Activated CD4-positive, alpha-beta memory T cell treated with anti-CD3 and anti-CD28 coated beads for 36 hours (primary cell): Measurements from ENCODE around the gene TMEM37. TPM values are rescaled to one million over a fixed set of nuclear protein-coding genes. Genes with fewer than 3 reads are reported as not detected.

Experiments used
- CTCF ChIA-PET: fragments of 350-600 bp; sonication (Branson Sonifier 250); formaldehyde crosslinking; loops from one replicate; lab custom pipeline; 2021; ENCODE audit warnings: antibody characterized with exemption, inconsistent platforms; lab: Charles Lee
- POLR2A ChIA-PET: fragments of 350-600 bp; sonication (Branson Sonifier 250); formaldehyde crosslinking; loops from one replicate; lab custom pipeline; 2021; ENCODE audit warnings: antibody characterized with exemption; lab: Charles Lee
- DNase-seq: peaks from one replicate; pipeline ENCODE4 v3.0.0-alpha.2; 2020
- H3K27ac Mint-ChIP-seq: one replicate; pipeline ENCODE4 v1.8.0; 2021; ENCODE audit warnings: mixed read lengths
- H3K27me3 Mint-ChIP-seq: one replicate; pipeline ENCODE4 v1.8.0; 2021; ENCODE audit warnings: mixed read lengths
- H3K36me3 Mint-ChIP-seq: one replicate; pipeline ENCODE4 v1.8.0; 2021; ENCODE audit warnings: mixed read lengths
- H3K4me1 Mint-ChIP-seq: one replicate; pipeline ENCODE4 v1.8.0; 2021; ENCODE audit warnings: low read depth, mixed read lengths
- H3K4me3 Mint-ChIP-seq: one replicate; pipeline ENCODE4 v1.8.0; 2021; ENCODE audit warnings: mild to moderate bottlenecking, mixed read lengths
- H3K9me3 Mint-ChIP-seq: one replicate; pipeline ENCODE4 v1.8.0; 2021; ENCODE audit warnings: mixed read lengths
- intact Hi-C: fragments of 100-400 bp; cut with micrococcal nuclease; formaldehyde crosslinking; loops from one replicate; pipeline ENCODE4 v1.15.1; 2023
- total RNA-seq, 2 experiments: library from RNA; stranded (reverse); gene quantifications; one replicate each; pipeline ENCODE4 v1.2.3, GENCODE V29; 2021

The TMEM37 gene
- total RNA-seq, 2 experiments from 2014 or later, result not detected

DNA sequence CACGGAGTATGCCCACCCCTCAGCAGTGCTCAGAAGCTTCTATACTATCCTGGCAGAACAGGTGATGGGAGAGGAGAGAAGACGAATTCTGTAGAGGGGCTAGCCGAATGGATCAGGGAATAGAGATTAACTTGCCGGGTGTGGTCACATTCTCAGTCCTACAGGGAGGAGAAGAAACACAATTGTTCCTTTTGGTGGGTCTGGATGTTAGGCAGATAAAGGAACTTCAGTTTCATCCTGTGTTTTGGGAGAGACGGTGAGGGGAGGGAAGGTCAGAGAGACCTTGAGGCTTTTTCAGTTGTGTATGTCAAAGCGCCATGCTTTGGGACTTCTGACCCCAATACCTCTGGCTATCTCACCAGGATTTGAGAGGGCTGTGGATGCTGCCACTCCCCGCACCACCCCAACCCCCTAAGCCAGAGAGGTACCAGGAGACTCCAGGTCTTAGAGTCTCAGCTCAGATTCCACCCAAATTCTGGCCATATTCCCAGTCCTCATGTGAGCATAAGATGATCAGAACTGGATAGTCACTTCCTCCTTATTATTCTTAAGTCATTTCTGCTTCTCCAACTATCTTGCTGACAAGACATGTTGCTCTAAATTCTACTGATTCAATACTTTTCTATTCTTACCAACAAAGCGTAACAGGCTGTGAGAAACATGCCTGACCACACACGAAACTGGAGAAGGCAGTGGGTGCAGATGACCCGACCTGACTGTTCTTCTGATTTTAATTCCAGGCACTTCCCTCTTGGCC lies 2.3 kb upstream of the TMEM37 start:
- POLR2A ChIA-PET, result no interaction called here
- Mint-ChIP-seq H3K4me1 (peaks cover 5% of the 10 kb centered on the region), H3K4me3 (no peak overlapping the region), H3K36me3 (no peaks in the 10 kb centered on the region), H3K27ac (no peak overlapping the region), H3K9me3 (no peaks in the 10 kb centered on the region), H3K27me3 (peaks cover 65% of the 10 kb centered on the region)
- intact Hi-C loops, result no loop called here
- DNase-seq, result no peak
- CTCF ChIA-PET, result no interaction called here

DNA sequence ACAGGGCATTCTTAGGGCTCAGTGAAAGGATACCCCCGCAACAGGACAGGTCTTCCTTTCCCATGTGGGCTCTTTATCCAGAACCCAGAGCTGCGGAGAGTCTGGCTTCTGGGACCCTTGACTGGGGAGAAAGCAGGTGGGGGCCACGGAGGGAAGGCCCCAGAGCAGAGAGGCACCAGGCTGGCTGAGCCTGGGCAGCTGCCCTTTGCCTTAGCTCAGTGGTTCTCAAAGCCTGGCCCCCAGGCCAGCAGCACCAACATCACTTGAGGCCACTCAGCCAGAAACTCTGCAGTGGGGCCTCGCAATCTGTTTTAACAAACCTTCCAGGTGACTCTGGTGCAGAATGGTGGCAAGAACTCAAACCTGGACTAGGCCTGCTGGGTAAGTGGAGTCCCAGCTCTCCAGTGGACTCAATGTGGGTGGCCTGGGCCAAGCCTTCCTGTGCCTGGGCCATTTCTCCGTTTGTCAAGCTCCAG lies 1.6 kb upstream of the TMEM37 start:
- no peak for DNase-seq
- POLR2A ChIA-PET, result no interaction called here
- Mint-ChIP-seq H3K9me3 (no peaks in the 10 kb centered on the region), H3K27ac (no peak overlapping the region), H3K27me3 (peaks cover 62% of the 10 kb centered on the region), H3K36me3 (no peaks in the 10 kb centered on the region), H3K4me3 (no peak overlapping the region), H3K4me1 (peaks cover 5% of the 10 kb centered on the region)
- intact Hi-C loops, result no loop called here
- CTCF ChIA-PET, result no interaction called here

DNA sequence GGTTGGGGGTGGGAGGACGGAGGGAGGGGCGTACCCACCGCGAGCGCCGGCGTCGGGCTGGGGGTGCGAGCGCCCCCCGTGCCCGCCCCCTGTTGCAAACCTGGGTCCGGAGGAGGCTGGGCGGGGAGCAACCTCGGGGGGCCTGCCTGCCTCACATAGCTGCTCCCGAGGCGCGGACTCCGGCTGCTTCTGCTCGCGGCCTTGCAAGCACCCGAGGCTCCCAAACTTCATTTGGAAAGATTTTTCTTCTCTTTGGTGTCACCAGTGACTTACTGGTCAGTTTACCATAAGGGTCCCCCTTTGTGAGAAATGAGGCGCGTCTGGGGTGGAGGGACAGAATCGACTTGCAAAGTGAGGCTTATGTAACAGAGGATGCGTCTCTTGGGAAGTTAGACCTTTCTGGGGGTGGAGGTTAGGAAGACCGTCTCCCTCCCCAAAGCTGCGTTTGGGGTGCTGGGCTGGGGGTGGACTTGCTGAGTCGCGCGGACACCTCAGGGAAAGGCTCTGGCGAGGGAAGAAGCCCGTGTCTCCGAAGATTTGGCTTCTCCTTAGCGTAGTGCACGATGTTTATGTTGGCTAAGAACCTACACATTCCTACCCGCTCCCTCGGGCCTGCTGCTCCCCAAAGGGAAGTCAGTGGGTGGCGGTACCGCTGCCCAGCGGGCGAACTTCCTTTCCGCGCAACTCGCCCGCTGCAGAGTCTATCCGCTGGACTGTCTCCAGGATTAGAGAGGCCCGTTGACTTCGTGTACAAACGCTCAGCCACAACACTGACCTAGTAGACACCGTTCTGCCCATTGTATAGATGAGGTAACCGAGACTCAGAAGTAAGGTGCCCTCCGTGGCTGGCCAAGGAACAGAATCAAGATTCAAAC lies 559 bp downstream of the TMEM37 start:
- no peaks in the 10 kb centered on the region for H3K36me3 Mint-ChIP-seq
- no peak for DNase-seq
- POLR2A ChIA-PET, result no interaction called here
- peak overlapping the region; percentile 23 for H3K4me3 Mint-ChIP-seq
- peaks cover 52% of the 10 kb centered on the region for H3K27me3 Mint-ChIP-seq
- no peak overlapping the region for H3K27ac Mint-ChIP-seq
- no peaks in the 10 kb centered on the region for H3K9me3 Mint-ChIP-seq
- intact Hi-C loops, result no loop called here
- CTCF ChIA-PET, result no interaction called here
- peaks cover 5% of the 10 kb centered on the region for H3K4me1 Mint-ChIP-seq

DNA sequence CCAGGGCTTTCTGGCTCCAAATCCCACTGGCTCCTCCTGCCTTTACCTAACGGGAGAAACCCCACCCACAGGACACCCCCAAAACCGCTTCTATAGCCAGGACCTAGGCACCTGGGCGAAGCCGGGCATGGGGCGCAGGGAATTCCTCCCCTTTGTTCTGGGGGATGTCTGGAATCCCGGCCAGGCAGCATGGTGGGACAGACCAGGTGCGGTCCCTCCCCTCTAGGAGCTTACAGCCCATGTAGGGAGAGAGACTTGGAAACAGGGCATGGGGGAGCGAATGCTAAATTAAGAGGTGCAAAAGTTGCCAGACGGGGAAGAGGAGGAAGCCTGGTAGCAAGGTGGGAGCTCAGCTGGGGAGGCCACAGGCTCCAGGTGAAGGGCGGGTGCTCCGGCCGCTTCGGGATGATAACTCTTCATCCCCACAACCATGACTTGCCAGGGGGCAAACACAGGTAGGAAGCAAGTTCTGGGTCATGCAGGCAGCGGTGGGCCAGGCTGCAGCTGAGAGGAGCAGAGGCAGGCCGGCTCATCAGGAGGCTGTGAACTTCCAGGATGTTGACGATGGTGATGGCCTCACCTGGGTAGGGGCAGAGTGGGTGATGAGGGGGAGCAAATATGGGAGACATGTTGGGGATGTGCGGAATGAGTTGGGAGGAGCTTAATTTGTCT lies 1.3 kb downstream of the TMEM37 start:
- H3K4me3 Mint-ChIP-seq, result no peak overlapping the region
- ChIA-PET POLR2A (no interaction called here), CTCF (no interaction called here)
- DNase-seq, result no peak
- peak overlapping the region; percentile 36 for H3K27ac Mint-ChIP-seq
- H3K4me1 Mint-ChIP-seq, result peaks cover 5% of the 10 kb centered on the region
- intact Hi-C loops, result no loop called here
- no peaks in the 10 kb centered on the region for H3K9me3 Mint-ChIP-seq
- H3K36me3 Mint-ChIP-seq, result no peaks in the 10 kb centered on the region
- peaks cover 45% of the 10 kb centered on the region for H3K27me3 Mint-ChIP-seq

DNA sequence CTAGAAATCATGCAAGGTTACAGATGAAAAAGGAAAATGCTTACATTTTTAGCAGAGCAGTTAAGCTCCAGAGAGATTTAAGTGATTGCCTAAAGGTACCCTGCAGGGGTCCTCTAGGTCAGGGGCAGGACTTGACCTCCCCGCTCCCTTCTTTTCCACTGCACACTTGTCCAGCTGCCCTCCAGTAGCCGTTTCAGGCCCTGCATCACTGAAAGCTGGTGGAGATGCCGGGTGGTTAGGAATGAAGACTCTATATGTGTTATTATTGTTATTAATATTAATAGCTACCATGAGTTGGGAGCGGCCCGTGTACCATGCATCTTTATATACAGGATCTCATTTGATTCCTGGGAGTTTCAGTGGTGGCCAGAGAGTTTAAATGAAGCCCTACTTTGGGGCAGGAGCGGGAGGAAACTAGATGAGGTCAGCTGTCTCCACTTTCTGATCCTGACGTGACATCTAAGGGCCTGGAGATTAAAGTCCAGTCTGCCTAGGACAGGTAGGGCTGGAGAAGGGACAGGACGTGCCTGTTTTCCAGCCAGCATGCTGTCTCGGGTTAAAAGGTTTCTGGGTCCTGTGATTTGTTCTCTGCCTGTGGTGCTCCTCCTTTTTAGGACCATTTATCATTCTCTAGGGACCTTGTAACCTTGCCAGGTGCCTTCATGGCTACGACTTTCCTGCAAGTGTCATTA lies 2.1 kb downstream of the TMEM37 start:
- DNase-seq, result no peak
- peaks cover 38% of the 10 kb centered on the region for H3K27me3 Mint-ChIP-seq
- H3K36me3 Mint-ChIP-seq, result no peaks in the 10 kb centered on the region
- peaks cover 5% of the 10 kb centered on the region for H3K4me1 Mint-ChIP-seq
- intact Hi-C loops, result no loop called here
- no peak overlapping the region for H3K27ac Mint-ChIP-seq
- POLR2A ChIA-PET, result no interaction called here
- CTCF ChIA-PET, result no interaction called here
- H3K9me3 Mint-ChIP-seq, result no peaks in the 10 kb centered on the region
- H3K4me3 Mint-ChIP-seq, result no peak overlapping the region

DNA sequence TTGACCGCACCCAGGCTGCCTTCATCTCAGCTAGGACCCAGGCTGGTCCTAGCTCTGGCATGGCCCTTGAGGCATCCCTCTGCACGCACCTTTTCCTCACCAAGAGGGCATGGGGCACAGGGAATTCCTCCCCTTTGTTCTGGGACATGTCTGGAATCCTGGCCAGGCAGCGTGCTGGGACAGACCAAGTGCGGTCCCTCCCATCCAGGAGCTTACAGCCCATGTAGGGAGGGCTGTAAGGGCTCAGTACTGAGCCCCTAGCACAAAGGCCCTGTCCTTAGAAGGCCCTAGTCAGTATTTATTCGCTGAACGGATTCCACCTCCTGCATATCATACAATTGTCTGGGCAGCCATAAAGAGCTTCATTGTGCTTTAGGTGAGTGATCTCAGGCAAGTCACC lies 3.0 kb downstream of the TMEM37 start:
- Mint-ChIP-seq H3K36me3 (no peaks in the 10 kb centered on the region), H3K27me3 (peaks cover 34% of the 10 kb centered on the region), H3K4me3 (no peak overlapping the region), H3K4me1 (peaks cover 5% of the 10 kb centered on the region), H3K27ac (no peak overlapping the region), H3K9me3 (no peaks in the 10 kb centered on the region)
- intact Hi-C loops, result no loop called here
- no peak for DNase-seq
- ChIA-PET CTCF (no interaction called here), POLR2A (no interaction called here)

DNA sequence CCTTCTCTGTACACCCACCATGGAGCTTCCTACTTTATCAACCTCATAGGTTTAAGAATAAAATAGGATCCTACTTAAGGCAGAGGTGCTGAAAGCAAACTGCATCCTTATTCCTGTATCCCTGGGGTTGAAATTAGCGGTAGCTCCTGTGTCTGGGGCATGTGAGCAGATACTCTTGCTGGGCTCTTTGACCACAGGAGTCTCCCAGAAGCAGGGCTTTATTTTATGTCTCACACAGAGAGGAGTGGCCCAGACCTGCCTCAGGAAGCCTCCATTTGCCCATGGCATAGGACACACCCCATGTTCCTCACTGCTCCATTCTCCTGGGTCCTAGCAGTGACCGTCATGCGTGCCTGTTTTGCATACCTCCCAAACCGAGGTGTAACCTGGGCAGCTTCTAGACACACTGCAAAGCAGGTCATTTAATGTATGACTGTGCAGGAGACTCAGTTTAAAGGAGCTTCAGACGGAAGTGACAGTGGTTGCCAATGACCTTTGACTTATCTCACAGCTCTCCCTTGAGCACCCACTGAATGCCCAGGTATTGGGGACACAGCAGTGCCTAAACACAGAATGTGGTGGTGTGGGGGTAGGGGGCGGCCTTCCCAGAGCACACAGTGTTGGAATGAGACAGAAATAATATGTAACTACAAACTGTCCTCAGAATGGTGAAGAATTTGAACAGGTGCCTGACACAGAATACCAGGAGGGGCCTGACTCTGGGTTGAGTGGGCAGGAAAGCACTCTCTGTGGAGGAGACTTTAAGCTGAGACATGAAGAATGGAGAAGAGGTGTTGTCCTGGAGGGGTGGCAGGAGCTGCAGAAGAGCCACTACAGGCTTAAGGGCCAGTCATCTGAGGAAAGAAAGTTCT lies 3.7 kb downstream of the TMEM37 start:
- Mint-ChIP-seq H3K4me3 (no peak overlapping the region), H3K4me1 (peaks cover 5% of the 10 kb centered on the region), H3K27ac (no peak overlapping the region), H3K36me3 (no peaks in the 10 kb centered on the region), H3K27me3 (peaks cover 34% of the 10 kb centered on the region), H3K9me3 (no peaks in the 10 kb centered on the region)
- intact Hi-C loops, result no loop called here
- ChIA-PET POLR2A (no interaction called here), CTCF (no interaction called here)
- no peak for DNase-seq

DNA sequence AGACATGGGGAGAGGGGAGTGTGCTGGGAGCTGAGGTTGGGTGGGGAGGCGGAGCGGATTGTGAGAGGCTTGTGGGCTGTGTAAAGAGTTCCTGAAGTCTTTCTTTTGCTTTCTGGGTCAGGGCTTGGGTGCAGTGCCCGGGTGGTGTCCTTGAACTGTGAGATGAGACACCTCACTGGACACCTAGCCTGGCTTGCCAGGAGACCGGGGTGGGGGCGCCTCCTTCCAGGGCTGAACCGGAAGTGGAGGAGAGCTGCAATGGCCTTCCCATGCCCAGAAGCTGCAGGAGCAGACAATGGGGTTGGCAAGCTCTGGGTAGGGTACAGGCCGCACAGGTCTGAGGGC lies 4.3 kb downstream of the TMEM37 start:
- CTCF ChIA-PET, result no interaction called here
- POLR2A ChIA-PET, result no interaction called here
- Mint-ChIP-seq H3K9me3 (no peaks in the 10 kb centered on the region), H3K27me3 (peaks cover 29% of the 10 kb centered on the region), H3K4me1 (peaks cover 5% of the 10 kb centered on the region), H3K4me3 (no peak overlapping the region), H3K36me3 (no peaks in the 10 kb centered on the region), H3K27ac (no peak overlapping the region)
- intact Hi-C loops, result no loop called here
- DNase-seq, result no peak

DNA sequence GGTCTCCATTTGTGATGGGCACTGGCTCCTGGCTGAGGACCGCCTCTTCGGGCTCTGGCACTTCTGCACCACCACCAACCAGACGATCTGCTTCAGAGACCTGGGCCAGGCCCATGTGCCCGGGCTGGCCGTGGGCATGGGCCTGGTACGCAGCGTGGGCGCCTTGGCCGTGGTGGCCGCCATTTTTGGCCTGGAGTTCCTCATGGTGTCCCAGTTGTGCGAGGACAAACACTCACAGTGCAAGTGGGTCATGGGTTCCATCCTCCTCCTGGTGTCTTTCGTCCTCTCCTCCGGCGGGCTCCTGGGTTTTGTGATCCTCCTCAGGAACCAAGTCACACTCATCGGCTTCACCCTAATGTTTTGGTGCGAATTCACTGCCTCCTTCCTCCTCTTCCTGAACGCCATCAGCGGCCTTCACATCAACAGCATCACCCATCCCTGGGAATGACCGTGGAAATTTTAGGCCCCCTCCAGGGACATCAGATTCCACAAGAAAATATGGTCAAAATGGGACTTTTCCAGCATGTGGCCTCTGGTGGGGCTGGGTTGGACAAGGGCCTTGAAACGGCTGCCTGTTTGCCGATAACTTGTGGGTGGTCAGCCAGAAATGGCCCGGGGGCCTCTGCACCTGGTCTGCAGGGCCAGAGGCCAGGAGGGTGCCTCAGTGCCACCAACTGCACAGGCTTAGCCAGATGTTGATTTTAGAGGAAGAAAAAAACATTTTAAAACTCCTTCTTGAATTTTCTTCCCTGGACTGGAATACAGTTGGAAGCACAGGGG lies 5.5 kb downstream of the TMEM37 start:
- Mint-ChIP-seq H3K27me3 (peaks cover 23% of the 10 kb centered on the region), H3K9me3 (no peaks in the 10 kb centered on the region), H3K36me3 (no peaks in the 10 kb centered on the region), H3K4me1 (peaks cover 2% of the 10 kb centered on the region), H3K4me3 (no peak overlapping the region), H3K27ac (no peak overlapping the region)
- ChIA-PET CTCF (no interaction called here), POLR2A (no interaction called here)
- no peak for DNase-seq
- intact Hi-C loops, result no loop called here

DNA sequence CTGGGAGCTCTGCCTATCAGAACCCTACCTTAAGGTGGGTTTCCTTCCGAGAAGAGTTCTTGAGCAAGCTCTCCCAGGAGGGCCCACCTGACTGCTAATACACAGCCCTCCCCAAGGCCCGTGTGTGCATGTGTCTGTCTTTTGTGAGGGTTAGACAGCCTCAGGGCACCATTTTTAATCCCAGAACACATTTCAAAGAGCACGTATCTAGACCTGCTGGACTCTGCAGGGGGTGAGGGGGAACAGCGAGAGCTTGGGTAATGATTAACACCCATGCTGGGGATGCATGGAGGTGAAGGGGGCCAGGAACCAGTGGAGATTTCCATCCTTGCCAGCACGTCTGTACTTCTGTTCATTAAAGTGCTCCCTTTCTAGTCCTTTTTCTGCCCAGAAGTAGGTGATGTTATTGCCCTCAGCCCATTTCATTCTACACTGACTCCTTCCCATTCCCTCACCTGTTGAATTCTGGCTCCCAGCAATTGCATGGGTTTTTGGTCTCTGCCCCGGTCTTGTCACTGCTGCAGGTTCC lies 6.5 kb downstream of the TMEM37 start:
- no peak for DNase-seq
- intact Hi-C loops, result no loop called here
- POLR2A ChIA-PET, result no interaction called here
- no peaks in the 10 kb centered on the region for H3K9me3 Mint-ChIP-seq
- no peak overlapping the region for H3K27ac Mint-ChIP-seq
- CTCF ChIA-PET, result no interaction called here
- no peak overlapping the region for H3K4me3 Mint-ChIP-seq
- no peaks in the 10 kb centered on the region for H3K36me3 Mint-ChIP-seq
- no peaks in the 10 kb centered on the region for H3K4me1 Mint-ChIP-seq
- H3K27me3 Mint-ChIP-seq, result peaks cover 13% of the 10 kb centered on the region
